Progenitor cell of endocrine pancreas (in vitro differentiated cells): ENCODE results near the gene SPRR2B. TPM values are rescaled to one million over a fixed set of nuclear protein-coding genes. Genes with fewer than 3 reads are reported as not detected.

Experiments used
- DNase-seq: peaks from one replicate; pipeline ENCODE4 v3.0.0; 2021; ENCODE audit warnings: low spot score; ENCODE audit not compliant: unreplicated experiment
- H3K27ac Mint-ChIP-seq: 2 replicates; pipeline ENCODE4 v1.8.0; 2021; ENCODE audit warnings: mild to moderate bottlenecking, moderate library complexity, mixed read lengths
- H3K27me3 Mint-ChIP-seq: 2 replicates; pipeline ENCODE4 v1.8.0; 2021; ENCODE audit warnings: mixed read lengths
- H3K36me3 Mint-ChIP-seq: 2 replicates; pipeline ENCODE4 v1.8.0; 2022; ENCODE audit warnings: mixed read lengths; ENCODE audit not compliant: insufficient read depth
- H3K4me1 Mint-ChIP-seq: 2 replicates; pipeline ENCODE4 v1.8.0; 2021; ENCODE audit warnings: low read depth, mixed read lengths
- H3K4me3 Mint-ChIP-seq: 2 replicates; pipeline ENCODE4 v1.8.0; 2021; ENCODE audit warnings: low read depth, mild to moderate bottlenecking, moderate library complexity, mixed read lengths
- H3K9me3 Mint-ChIP-seq: 2 replicates; pipeline ENCODE4 v1.8.0; 2021; ENCODE audit warnings: low read depth, mixed read lengths
- CTCF ChIP-seq: fragments of 200-600 bp; sonication (generic); IDR thresholded peaks from one replicate; pipeline ENCODE4 v1.5.0; 2021; ENCODE audit warnings: antibody characterized with exemption, mild to moderate bottlenecking; ENCODE audit not compliant: unreplicated experiment
- total RNA-seq: library from RNA; stranded (reverse); gene quantifications from 2 replicates; pipeline ENCODE4 v1.2.1, GENCODE V29; 2021

Gene SPRR2B
- total RNA-seq, 1 donor from 2014 or later, result not detected

- Mint-ChIP-seq H3K4me3 (no peak overlapping the region), H3K36me3 (no peaks in the 10 kb centered on the region), H3K4me1 (peaks cover 5% of the 10 kb centered on the region), H3K9me3 (peaks cover 11% of the 10 kb centered on the region), H3K27me3 (no peaks in the 10 kb centered on the region), H3K27ac (no peak overlapping the region)
- DNase-seq, result no peak
- no peak for TF ChIP-seq CTCF
Observed at GRCh38 chr1:153081736-153082135, 10.3 kb upstream of the SPRR2B start.

- Mint-ChIP-seq H3K27me3 (peaks cover 8% of the 10 kb centered on the region), H3K4me1 (no peaks in the 10 kb centered on the region)
Observed at GRCh38 chr1:153072806-153073726, 1.7 kb upstream of the SPRR2B start.

GRCh38 chr1:153070243-153070642, 1.2 kb downstream of the SPRR2B start:
- H3K4me3 Mint-ChIP-seq, result no peak overlapping the region
- peaks cover 12% of the 10 kb centered on the region for H3K27me3 Mint-ChIP-seq
- DNase-seq, result no peak
- no peaks in the 10 kb centered on the region for H3K36me3 Mint-ChIP-seq
- no peaks in the 10 kb centered on the region for H3K9me3 Mint-ChIP-seq
- no peak overlapping the region for H3K27ac Mint-ChIP-seq
- no peaks in the 10 kb centered on the region for H3K4me1 Mint-ChIP-seq
- no peak for TF ChIP-seq CTCF

More at GRCh38 chr1:153072806-153073726, 1.7 kb upstream of the SPRR2B start:
- no peak for DNase-seq
- no peak overlapping the region for H3K4me3 Mint-ChIP-seq
- TF ChIP-seq CTCF, result no peak
- H3K36me3 Mint-ChIP-seq, result no peaks in the 10 kb centered on the region
- no peak overlapping the region for H3K27ac Mint-ChIP-seq
- no peaks in the 10 kb centered on the region for H3K9me3 Mint-ChIP-seq

GRCh38 chr1:153058826-153059784, 12.3 kb downstream of the SPRR2B start:
- TF ChIP-seq CTCF, result no peak
- Mint-ChIP-seq H3K36me3 (no peaks in the 10 kb centered on the region), H3K9me3 (no peaks in the 10 kb centered on the region), H3K4me3 (no peak overlapping the region), H3K27ac (no peak overlapping the region), H3K27me3 (peaks cover 9% of the 10 kb centered on the region), H3K4me1 (no peaks in the 10 kb centered on the region)
- no peak for DNase-seq

- Mint-ChIP-seq H3K36me3 (no peaks in the 10 kb centered on the region), H3K27me3 (peaks cover 9% of the 10 kb centered on the region), H3K4me3 (no peak overlapping the region), H3K4me1 (no peaks in the 10 kb centered on the region), H3K9me3 (no peaks in the 10 kb centered on the region), H3K27ac (no peak overlapping the region)
- TF ChIP-seq CTCF, result no peak
- no peak for DNase-seq
Observed at GRCh38 chr1:153058154-153058553, 13.3 kb downstream of the SPRR2B start.
